Trophoblast cell (in vitro differentiated cells and primary cell): ENCODE data around the gene PNPLA1.
A peak's percentile ranks its signal among the peaks of the same experiment; 100 is the strongest.

Source experiments
- DNase-seq, 2 donors: peaks; one replicate each; pipeline ENCODE4 v3.0.0-alpha.2; 2016
- H2AFZ ChIP-seq: 2 replicates; pipeline ENCODE4 v1.6.1; 2013; ENCODE audit warnings: low read length, moderate library complexity, mild to moderate bottlenecking; ENCODE audit not compliant: insufficient read depth, poor library complexity
- H2AK5ac ChIP-seq: 2 replicates; pipeline ENCODE4 v1.6.1; 2013; ENCODE audit warnings: mild to moderate bottlenecking, low read length
- H2BK120ac ChIP-seq: 2 replicates; pipeline ENCODE4 v1.6.1; 2013; ENCODE audit warnings: low read length, mild to moderate bottlenecking, moderate library complexity; ENCODE audit not compliant: insufficient read depth, poor library complexity
- H2BK12ac ChIP-seq: 2 replicates; pipeline ENCODE4 v1.6.1; 2013; ENCODE audit warnings: mild to moderate bottlenecking, low read length, moderate library complexity
- H2BK5ac ChIP-seq: 2 replicates; pipeline ENCODE4 v1.6.1; 2013; ENCODE audit warnings: low read length, low read depth, moderate library complexity, mild to moderate bottlenecking; ENCODE audit not compliant: poor library complexity
- H3K14ac ChIP-seq: 2 replicates; pipeline ENCODE4 v1.6.1; 2013; ENCODE audit warnings: mild to moderate bottlenecking, low read length
- H3K18ac ChIP-seq: 2 replicates; pipeline ENCODE4 v1.6.1; 2013; ENCODE audit warnings: mild to moderate bottlenecking, low read length
- H3K23ac ChIP-seq: 2 replicates; pipeline ENCODE4 v1.6.1; 2013; ENCODE audit warnings: low read length
- H3K27ac ChIP-seq: 2 replicates; pipeline ENCODE4 v1.5.1; 2013; ENCODE audit warnings: low read depth, mild to moderate bottlenecking, inconsistent platforms, low read length, moderate library complexity
- H3K27me3 ChIP-seq: 2 replicates; pipeline ENCODE4 v1.6.1; 2013; ENCODE audit warnings: inconsistent platforms, mild to moderate bottlenecking, low read length, moderate library complexity; ENCODE audit not compliant: insufficient read depth
- H3K36me3 ChIP-seq, 2 experiments: 1 replicate in 1 of 2; 2 replicates in 1 of 2; pipeline ENCODE4 v1.6.1; 2013; ENCODE audit warnings: low read length in 2 of 2, mild to moderate bottlenecking in 2 of 2, moderate library complexity in 1 of 2; ENCODE audit not compliant: insufficient read depth in 2 of 2, control insufficient read depth in 1 of 2
- H3K4ac ChIP-seq: 2 replicates; pipeline ENCODE4 v1.6.1; 2013; ENCODE audit warnings: low read depth, mild to moderate bottlenecking, low read length, moderate library complexity
- H3K4me1 ChIP-seq, 2 experiments: 1 replicate in 1 of 2; 2 replicates in 1 of 2; pipeline ENCODE4 v1.6.1; 2013; ENCODE audit warnings: low read length in 2 of 2, mild to moderate bottlenecking in 2 of 2, moderate library complexity in 1 of 2; ENCODE audit not compliant: insufficient read depth in 2 of 2, control insufficient read depth in 1 of 2
- H3K4me2 ChIP-seq: 2 replicates; pipeline ENCODE4 v1.6.1; 2013; ENCODE audit warnings: inconsistent platforms, mild to moderate bottlenecking, low read length, moderate library complexity
- H3K4me3 ChIP-seq: 2 replicates; pipeline ENCODE4 v1.5.1; 2013; ENCODE audit warnings: mild to moderate bottlenecking, low read depth, low read length, inconsistent platforms
- H3K79me1 ChIP-seq: one replicate; pipeline ENCODE4 v1.6.1; 2013; ENCODE audit warnings: low read length
- H3K79me2 ChIP-seq: 2 replicates; pipeline ENCODE4 v1.6.1; 2013; ENCODE audit warnings: low read length, mild to moderate bottlenecking; ENCODE audit not compliant: control insufficient read depth, insufficient read depth, poor library complexity
- H3K9ac ChIP-seq: 2 replicates; pipeline ENCODE4 v1.6.1; 2013; ENCODE audit warnings: mild to moderate bottlenecking, low read length
- H3K9me3 ChIP-seq: 2 replicates; pipeline ENCODE4 v1.6.1; 2013; ENCODE audit warnings: low read depth, mild to moderate bottlenecking, control low read depth, inconsistent platforms, low read length; ENCODE audit not compliant: insufficient read depth
- H4K12ac ChIP-seq: 2 replicates; pipeline ENCODE4 v1.6.1; 2013; ENCODE audit warnings: low read depth, mild to moderate bottlenecking, low read length, moderate library complexity
- H4K8ac ChIP-seq: 2 replicates; pipeline ENCODE4 v1.6.1; 2013; ENCODE audit warnings: low read depth, mild to moderate bottlenecking, low read length, moderate library complexity
- H4K91ac ChIP-seq: one replicate; pipeline ENCODE4 v1.6.1; 2013; ENCODE audit warnings: low read depth, mild to moderate bottlenecking, low read length, moderate library complexity
- WGBS: extraction: QIAGEN DNeasy Blood & Tissue Kit; methylation state at CpG from one replicate; pipeline ENCODE4 v1.1.7; 2013; ENCODE audit warnings: missing lambda C conversion rate; ENCODE audit not compliant: insufficient read length, insufficient coverage; ENCODE audit errors: extremely low coverage; 5-methylcytosine and 5-hydroxymethylcytosine counted together

Gene PNPLA1

DNA sequence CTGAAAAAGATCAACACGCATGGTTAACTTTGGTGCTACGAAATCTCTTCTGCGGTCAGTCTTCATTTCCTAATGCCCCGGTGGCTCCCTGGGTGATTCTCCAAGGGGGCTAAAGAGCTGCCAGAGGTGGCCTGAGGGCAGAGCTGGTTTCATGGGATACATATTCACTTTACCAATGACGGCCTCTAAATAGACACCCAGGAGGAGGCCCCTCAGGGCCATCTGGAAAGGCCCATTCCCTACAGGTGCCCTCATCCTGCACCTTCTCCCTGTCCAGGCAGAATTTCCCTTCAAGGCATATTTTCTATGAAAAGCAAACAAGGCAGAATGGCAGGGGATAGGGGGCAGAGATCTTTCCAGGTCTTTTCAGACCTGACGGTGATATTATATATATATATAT lies 54.3 kb downstream of the PNPLA1 start:
- H3K14ac ChIP-seq: no peak overlapping the region

DNA sequence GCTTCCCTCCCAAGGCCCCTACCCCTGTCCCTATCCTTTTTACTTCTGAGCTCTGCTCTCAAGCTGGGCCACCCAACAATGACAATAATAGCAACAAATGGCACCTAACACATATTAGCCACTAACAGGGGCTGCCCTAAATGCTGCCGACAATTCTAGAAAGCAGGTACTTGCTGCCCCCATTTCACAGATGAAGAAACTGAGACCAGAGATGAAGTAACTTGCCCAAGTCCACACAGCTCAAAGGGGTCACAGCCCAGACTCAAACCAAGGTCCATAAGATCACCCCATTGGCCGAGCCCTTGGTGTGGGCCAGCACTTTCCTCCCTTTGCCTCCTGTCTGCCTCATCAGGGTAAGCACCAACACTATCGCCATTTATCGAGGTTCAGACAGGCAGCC lies 54.9 kb downstream of the PNPLA1 start:
- Histone ChIP-seq H3K14ac (no peak overlapping the region), H3K9me3 (peaks cover 3% of the 10 kb centered on the region), H2BK12ac (no peak overlapping the region), H3K27ac (no peak overlapping the region), H2AK5ac (no peak overlapping the region), H3K4me2 (no peak overlapping the region), H4K12ac (no peak overlapping the region), H3K27me3 (no peaks in the 10 kb centered on the region), H3K9ac (no peak overlapping the region), H2BK120ac (no peak overlapping the region), H3K4ac (no peak overlapping the region), H3K23ac (no peak overlapping the region), H3K4me3 (no peak overlapping the region), H2BK5ac (no peak overlapping the region), H3K36me3 (no peaks in the 10 kb centered on the region), H3K79me1 (no peaks in the 10 kb centered on the region), H4K91ac (no peak overlapping the region), H3K18ac (no peak overlapping the region), H2AFZ (no peak overlapping the region), H4K8ac (no peak overlapping the region), H3K79me2 (no peaks in the 10 kb centered on the region), H3K4me1 (peaks cover 0 to 4% of the 10 kb centered on the region in 2 experiments)
- WGBS: no CpG with 5 or more reads among the region's 4 CpGs
- no peak for DNase-seq

More for the DNA sequence above, 54.3 kb downstream of the PNPLA1 start:
- DNase-seq: peak; percentile 83 to 87
- no peak overlapping the region for H4K8ac ChIP-seq
- no peak overlapping the region for H3K4ac ChIP-seq
- no peak overlapping the region for H3K27ac ChIP-seq
- H3K9me3 ChIP-seq: peaks cover 3% of the 10 kb centered on the region
- H2BK120ac ChIP-seq: no peak overlapping the region
- H3K27me3 ChIP-seq: no peaks in the 10 kb centered on the region
- H4K91ac ChIP-seq: no peak overlapping the region
- no peaks in the 10 kb centered on the region for H3K79me2 ChIP-seq
- H4K12ac ChIP-seq: no peak overlapping the region
- no peak overlapping the region for H2BK12ac ChIP-seq
- H3K79me1 ChIP-seq: no peaks in the 10 kb centered on the region
- no peak overlapping the region for H3K9ac ChIP-seq
- no peaks in the 10 kb centered on the region for H3K36me3 ChIP-seq
- H3K4me2 ChIP-seq: no peak overlapping the region
- no peak overlapping the region for H3K23ac ChIP-seq
- no peak overlapping the region for H2AK5ac ChIP-seq
- no peak overlapping the region for H2AFZ ChIP-seq
- no CpG with 5 or more reads among the region's 6 CpGs for WGBS
- H2BK5ac ChIP-seq: no peak overlapping the region
- H3K4me1 ChIP-seq: peaks cover 0 to 4% of the 10 kb centered on the region in 2 experiments
- no peak overlapping the region for H3K4me3 ChIP-seq
- no peak overlapping the region for H3K18ac ChIP-seq

DNA sequence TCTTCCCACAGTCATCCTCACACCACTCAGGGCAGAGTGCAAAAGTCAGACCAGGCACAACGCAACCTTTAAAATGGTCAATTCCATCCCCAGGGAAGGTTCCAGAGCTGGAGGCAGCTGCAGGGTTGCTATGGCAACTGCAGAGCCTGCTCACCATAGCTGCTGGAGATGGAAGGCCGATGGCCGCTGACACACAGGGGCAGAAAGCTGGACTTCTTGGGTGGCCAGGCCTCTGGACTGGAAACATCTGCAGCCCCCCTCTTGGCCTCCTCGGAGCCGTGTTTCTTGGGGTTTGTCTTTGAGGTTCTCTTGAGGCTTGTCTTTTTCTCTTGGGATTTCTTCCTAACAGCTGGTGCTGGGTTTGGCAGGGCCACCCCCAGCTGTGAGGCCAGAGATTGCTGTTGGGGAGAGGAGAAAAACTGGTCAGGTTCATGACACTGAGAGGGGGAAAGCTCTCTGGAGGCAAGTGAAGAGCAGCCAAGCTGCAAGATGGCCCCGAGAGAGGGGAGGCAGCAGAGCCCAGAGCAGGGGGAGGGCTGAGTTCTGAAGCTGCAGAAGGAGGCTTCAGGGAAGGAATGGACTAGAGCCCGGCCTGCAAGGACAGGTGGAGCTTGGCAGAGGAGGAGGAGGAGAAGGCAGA lies 56.6 kb downstream of the PNPLA1 start:
- Histone ChIP-seq H3K9me3 (peaks cover 3% of the 10 kb centered on the region), H3K4me2 (no peak overlapping the region), H3K9ac (no peak overlapping the region), H3K23ac (no peak overlapping the region), H3K4ac (no peak overlapping the region), H3K18ac (no peak overlapping the region), H3K79me1 (no peaks in the 10 kb centered on the region), H4K12ac (no peak overlapping the region), H3K36me3 (no peaks in the 10 kb centered on the region), H3K14ac (no peak overlapping the region), H3K79me2 (no peaks in the 10 kb centered on the region), H2AFZ (no peak overlapping the region), H3K27ac (no peak overlapping the region), H3K4me1 (no peaks in the 10 kb centered on the region), H2BK12ac (no peak overlapping the region), H2BK5ac (no peak overlapping the region), H3K4me3 (no peak overlapping the region), H4K8ac (no peak overlapping the region), H3K27me3 (no peaks in the 10 kb centered on the region), H2BK120ac (no peak overlapping the region), H2AK5ac (no peak overlapping the region), H4K91ac (no peak overlapping the region)
- WGBS: no CpG with 5 or more reads among the region's 7 CpGs
- peak in 1 of 2 donors; percentile 31 for DNase-seq

DNA sequence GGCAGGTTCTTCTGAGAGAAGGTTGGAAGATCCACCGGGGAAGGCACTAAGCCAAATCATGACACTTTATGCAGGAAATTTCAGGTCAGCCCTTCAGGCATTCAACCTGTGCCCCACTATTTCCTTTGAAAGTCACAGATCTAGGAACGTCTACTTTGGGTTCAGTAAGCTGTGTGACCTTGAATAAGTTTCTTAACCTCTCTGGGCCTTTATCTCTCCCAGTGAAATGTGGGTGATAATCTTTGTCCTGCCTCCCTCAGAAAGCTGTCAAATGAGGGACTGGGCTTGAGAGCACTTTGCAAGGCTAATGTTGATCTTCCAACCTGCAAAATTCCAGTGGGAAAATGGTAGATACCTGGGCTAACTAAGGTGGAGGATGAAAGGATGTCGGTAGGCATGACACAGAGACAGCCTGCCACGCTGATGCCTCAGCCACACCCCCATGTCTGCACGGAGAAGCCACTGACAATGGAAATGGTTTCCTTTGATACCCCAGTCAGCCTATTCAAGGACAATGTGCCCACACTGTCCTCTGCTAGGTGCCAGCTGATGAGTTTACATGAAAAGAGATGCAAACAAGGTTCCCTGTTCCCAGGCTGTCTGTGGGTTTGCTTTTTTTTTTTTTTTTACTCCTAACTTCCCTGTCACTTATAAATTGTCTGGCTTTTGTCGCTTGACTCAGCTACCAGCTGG lies 57.5 kb downstream of the PNPLA1 start:
- Histone ChIP-seq H3K14ac (no peak overlapping the region), H4K12ac (no peak overlapping the region), H2BK120ac (no peak overlapping the region), H2AFZ (no peak overlapping the region), H4K91ac (no peak overlapping the region), H3K4me3 (no peak overlapping the region), H3K27me3 (no peaks in the 10 kb centered on the region), H2AK5ac (no peak overlapping the region), H3K79me1 (no peaks in the 10 kb centered on the region), H4K8ac (no peak overlapping the region), H3K36me3 (no peaks in the 10 kb centered on the region), H3K9ac (no peak overlapping the region), H3K4me2 (no peak overlapping the region), H3K9me3 (peaks cover 4% of the 10 kb centered on the region), H2BK12ac (no peak overlapping the region), H2BK5ac (no peak overlapping the region), H3K23ac (no peak overlapping the region), H3K79me2 (no peaks in the 10 kb centered on the region), H3K27ac (no peak overlapping the region), H3K18ac (no peak overlapping the region), H3K4me1 (no peaks in the 10 kb centered on the region), H3K4ac (no peak overlapping the region)
- WGBS: no CpG with 5 or more reads among the region's 6 CpGs
- DNase-seq: no peak
